Naive thymus-derived CD4-positive, alpha-beta T cell (primary cell): Measurements from ENCODE around the gene CAMSAP1. TPM values are rescaled to one million over a fixed set of nuclear protein-coding genes. Genes with fewer than 3 reads are reported as not detected.

Source experiments
- ATAC-seq: fragments of 150-1000 bp; cut with Tn5 transposase; 2 replicates; pipeline ENCODE4 v1.10.0; 2021; ENCODE audit warnings: mild to moderate bottlenecking, moderate library complexity
- CTCF ChIA-PET: fragments of 350-600 bp; sonication (Branson Sonifier 250); formaldehyde crosslinking; loops from one replicate; lab custom pipeline; 2021; ENCODE audit warnings: antibody characterized with exemption; lab: Charles Lee
- POLR2A ChIA-PET: fragments of 350-600 bp; sonication (Branson Sonifier 250); formaldehyde crosslinking; loops from one replicate; lab custom pipeline; 2021; ENCODE audit warnings: antibody characterized with exemption, inconsistent platforms; lab: Charles Lee
- DNase-seq, 9 donors: peaks; one replicate each; pipeline versions ENCODE4 v3.0.0 to v3.0.0-alpha.2; 2020 to 2022; ENCODE audit warnings: mixed read lengths in 1 of 9
- H3K27ac ChIP-seq: one replicate; pipeline ENCODE4 v1.7.0; 2013; ENCODE audit warnings: mild to moderate bottlenecking, low read depth, low read length, moderate library complexity
- H3K27me3 ChIP-seq, 2 donors: one replicate each; pipeline ENCODE4 v1.7.0; 2013; ENCODE audit warnings: low read length in 2 of 2, mild to moderate bottlenecking in 2 of 2, moderate library complexity in 2 of 2; ENCODE audit not compliant: control insufficient read depth in 2 of 2, insufficient read depth in 2 of 2
- H3K36me3 ChIP-seq, 3 experiments: 1 replicate in 2 of 3; 2 replicates in 1 of 3; pipeline ENCODE4 v1.7.0; 2013; ENCODE audit warnings: low read length in 3 of 3, mild to moderate bottlenecking in 3 of 3, moderate library complexity in 1 of 3; ENCODE audit not compliant: insufficient read depth in 3 of 3, control insufficient read depth in 2 of 3
- H3K4me1 ChIP-seq, 2 donors: one replicate each; pipeline ENCODE4 v1.7.0; 2013; ENCODE audit warnings: low read length in 2 of 2, mild to moderate bottlenecking in 2 of 2, moderate library complexity in 1 of 2; ENCODE audit not compliant: control insufficient read depth in 2 of 2, insufficient read depth in 2 of 2
- H3K4me3 ChIP-seq: 2 replicates; pipeline ENCODE4 v1.7.0; 2013; ENCODE audit warnings: mild to moderate bottlenecking, low read length
- H3K9me3 ChIP-seq, 3 experiments: 1 replicate in 2 of 3; 2 replicates in 1 of 3; pipeline ENCODE4 v1.7.0; 2013; ENCODE audit warnings: low read length in 3 of 3; ENCODE audit not compliant: control insufficient read depth in 2 of 3
- H3K27ac Mint-ChIP-seq, 9 donors: one replicate each; pipeline ENCODE4 v1.8.0; 2020 to 2022; ENCODE audit warnings: mixed read lengths in 9 of 9, mild to moderate bottlenecking in 8 of 9, moderate library complexity in 5 of 9, inconsistent platforms in 2 of 9
- H3K27me3 Mint-ChIP-seq, 5 donors: one replicate each; pipeline ENCODE4 v1.8.0; 2021 to 2022; ENCODE audit warnings: mixed read lengths in 5 of 5, mild to moderate bottlenecking in 1 of 5
- H3K36me3 Mint-ChIP-seq, 5 donors: one replicate each; pipeline ENCODE4 v1.8.0; 2020 to 2022; ENCODE audit warnings: mixed read lengths in 5 of 5, mild to moderate bottlenecking in 3 of 5, inconsistent platforms in 1 of 5
- H3K4me1 Mint-ChIP-seq, 7 donors: one replicate each; pipeline ENCODE4 v1.8.0; 2020 to 2022; ENCODE audit warnings: mixed read lengths in 7 of 7, mild to moderate bottlenecking in 3 of 7, inconsistent platforms in 1 of 7
- H3K4me3 Mint-ChIP-seq, 10 donors: one replicate each; pipeline ENCODE4 v1.8.0; 2020 to 2022; ENCODE audit warnings: mild to moderate bottlenecking in 10 of 10, mixed read lengths in 10 of 10, moderate library complexity in 6 of 10, inconsistent platforms in 2 of 10
- H3K9me3 Mint-ChIP-seq, 11 donors: one replicate each; pipeline ENCODE4 v1.8.0; 2020 to 2022; ENCODE audit warnings: mixed read lengths in 11 of 11, mild to moderate bottlenecking in 4 of 11, inconsistent platforms in 1 of 11, moderate library complexity in 1 of 11
- intact Hi-C, 2 donors: fragments of 100-400 bp; cut with micrococcal nuclease; formaldehyde crosslinking; loops; one replicate each; pipeline ENCODE4 v1.15.1; 2023
- polyA plus RNA-seq, 2 donors: library from polyadenylated mRNA; unstranded; fragments of 300-500 nt; fragmentation: Illumina TruSeq; gene quantifications; one replicate each; pipeline ENCODE4 v1.2.3, GENCODE V29; 2021
- total RNA-seq, 6 experiments: library from RNA in 5 of 6; stranded (reverse) in 5 of 6; gene quantifications; 1 replicate in 5 of 6; 2 replicates in 1 of 6; pipeline ENCODE4 v1.2.3 and lab custom pipeline; 2021 to 2026

Gene CAMSAP1
- total and polyA plus RNA-seq, 7 experiments from 2014 or later, result 0.65 to 34.3 (median 21.5) TPM

- H3K36me3 Mint-ChIP-seq, result peaks cover 7 to 50% (median 14%) of the 10 kb centered on the region in 5 donors
- CTCF ChIA-PET, result no interaction called here
- H3K36me3 ChIP-seq, result peaks cover 0 to 19% (median 0%) of the 10 kb centered on the region in 3 experiments
Measured at GRCh38 chr9:135851748-135852147, 55.6 kb downstream of the CAMSAP1 start.

GRCh38 chr9:135850737-135851136 lies 56.6 kb downstream of the CAMSAP1 start:
- Mint-ChIP-seq H3K36me3 (peaks cover 9 to 49% (median 22%) of the 10 kb centered on the region in 5 donors), H3K4me1 (peaks cover 0 to 9% (median 3%) of the 10 kb centered on the region in 7 donors), H3K9me3 (peaks cover 0 to under 1% (median 0%) of the 10 kb centered on the region in 11 donors), H3K27me3 (no peaks in the 10 kb centered on the region), H3K4me3 (no peak overlapping the region), H3K27ac (no peak overlapping the region)
- ChIA-PET CTCF (no interaction called here), POLR2A (no interaction called here)
- ATAC-seq (no peak), DNase-seq (no peak)
- Histone ChIP-seq H3K36me3 (peaks cover 0 to 14% (median 0%) of the 10 kb centered on the region in 3 experiments), H3K9me3 (no peaks in the 10 kb centered on the region), H3K4me1 (no peaks in the 10 kb centered on the region), H3K4me3 (no peak overlapping the region), H3K27ac (no peak overlapping the region), H3K27me3 (no peaks in the 10 kb centered on the region)
- intact Hi-C loops, result no loop called here

More at GRCh38 chr9:135851748-135852147, 55.6 kb downstream of the CAMSAP1 start:
- Mint-ChIP-seq H3K27me3 (no peaks in the 10 kb centered on the region), H3K4me1 (peaks cover 0 to 9% (median under 1%) of the 10 kb centered on the region in 7 donors), H3K9me3 (no peaks in the 10 kb centered on the region), H3K4me3 (no peak overlapping the region), H3K27ac (peak overlapping the region in 2 of 9 donors; percentile 9 to 21)
- Histone ChIP-seq H3K27me3 (no peaks in the 10 kb centered on the region), H3K27ac (no peak overlapping the region), H3K4me1 (no peaks in the 10 kb centered on the region), H3K4me3 (no peak overlapping the region), H3K9me3 (no peaks in the 10 kb centered on the region)
- intact Hi-C loops, result no loop called here
- DNase-seq (no peak), ATAC-seq (no peak)
- POLR2A ChIA-PET, result no interaction called here

DNA sequence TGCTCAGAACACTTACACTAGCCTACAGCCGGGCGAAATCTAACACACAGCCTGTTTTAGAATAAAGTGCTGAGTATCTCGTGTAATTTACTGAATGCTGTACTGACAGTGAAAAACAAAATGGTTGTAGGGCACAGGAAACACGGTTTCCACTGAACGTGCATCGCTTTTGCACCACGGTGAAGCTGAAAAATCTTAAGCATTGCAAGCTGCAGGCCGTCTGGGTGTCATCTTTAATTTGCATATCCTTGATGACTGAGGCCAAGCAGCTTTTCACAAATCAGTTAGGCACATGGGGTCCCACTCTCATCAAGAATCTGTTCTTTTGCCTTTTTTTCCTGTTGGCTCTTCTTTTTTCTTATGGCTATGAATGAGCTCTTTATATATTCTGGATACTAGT lies 58.2 kb downstream of the CAMSAP1 start:
- ATAC-seq (no peak), DNase-seq (no peak)
- ChIA-PET POLR2A (no interaction called here), CTCF (interaction anchor here (0.6 kb wide), 1 partner anchor 91 kb away, joined by 3 read pairs; no protein-coding TSS in a partner anchor)
- Mint-ChIP-seq H3K4me3 (no peak overlapping the region), H3K36me3 (peaks cover 18 to 64% (median 37%) of the 10 kb centered on the region in 5 donors), H3K27ac (peak overlapping the region in 1 of 9 donors; percentile 20), H3K27me3 (no peaks in the 10 kb centered on the region), H3K4me1 (peaks cover 0 to 16% (median 5%) of the 10 kb centered on the region in 7 donors), H3K9me3 (peaks cover 0 to 14% (median 6%) of the 10 kb centered on the region in 11 donors)
- no peaks in the 10 kb centered on the region for H3K4me1 ChIP-seq
- intact Hi-C loops, result no loop called here
- no peaks in the 10 kb centered on the region for H3K9me3 ChIP-seq
- H3K36me3 ChIP-seq, result peaks cover 0 to 14% (median 0%) of the 10 kb centered on the region in 3 experiments
- no peak overlapping the region for H3K4me3 ChIP-seq
- no peak overlapping the region for H3K27ac ChIP-seq
- no peaks in the 10 kb centered on the region for H3K27me3 ChIP-seq

GRCh38 chr9:135848341-135849047 lies 58.9 kb downstream of the CAMSAP1 start:
- peaks cover 0 to 16% (median 9%) of the 10 kb centered on the region in 7 donors for H3K4me1 Mint-ChIP-seq
- H3K4me3 Mint-ChIP-seq, result no peak overlapping the region
- no peak for ATAC-seq
- H3K27ac Mint-ChIP-seq, result peak overlapping the region in 1 of 9 donors; percentile 1
- Histone ChIP-seq H3K27ac (no peak overlapping the region), H3K4me1 (no peaks in the 10 kb centered on the region), H3K36me3 (peaks cover 0 to 11% (median 0%) of the 10 kb centered on the region in 3 experiments), H3K27me3 (no peaks in the 10 kb centered on the region), H3K4me3 (no peak overlapping the region), H3K9me3 (no peaks in the 10 kb centered on the region)
- peaks cover 0 to 17% (median 7%) of the 10 kb centered on the region in 11 donors for H3K9me3 Mint-ChIP-seq
- intact Hi-C loops, result no loop called here
- CTCF ChIA-PET, result interaction anchor here (0.5 to 0.6 kb wide), 2 partner anchors 17 to 92 kb away, joined by 3 read pairs; no protein-coding TSS in a partner anchor
- POLR2A ChIA-PET, result no interaction called here
- H3K27me3 Mint-ChIP-seq, result no peaks in the 10 kb centered on the region
- DNase-seq, result no peak
- peaks cover 23 to 69% (median 42%) of the 10 kb centered on the region in 5 donors for H3K36me3 Mint-ChIP-seq

GRCh38 chr9:135847833-135848232 lies 59.5 kb downstream of the CAMSAP1 start:
- Histone ChIP-seq H3K36me3 (peaks cover 0 to 8% (median 0%) of the 10 kb centered on the region in 3 experiments), H3K27ac (no peak overlapping the region), H3K9me3 (no peaks in the 10 kb centered on the region), H3K4me3 (no peak overlapping the region), H3K27me3 (no peaks in the 10 kb centered on the region), H3K4me1 (no peaks in the 10 kb centered on the region)
- H3K9me3 Mint-ChIP-seq, result peaks cover 0 to 19% (median 7%) of the 10 kb centered on the region in 11 donors
- intact Hi-C loops, result no loop called here
- CTCF ChIA-PET, result interaction anchor here (0.5 kb wide), 1 partner anchor 16 kb away, joined by 3 read pairs; no protein-coding TSS in a partner anchor
- H3K27me3 Mint-ChIP-seq, result no peaks in the 10 kb centered on the region
- H3K36me3 Mint-ChIP-seq, result peaks cover 23 to 70% (median 46%) of the 10 kb centered on the region in 5 donors
- no peak overlapping the region for H3K4me3 Mint-ChIP-seq
- H3K4me1 Mint-ChIP-seq, result peaks cover 0 to 16% (median 9%) of the 10 kb centered on the region in 7 donors
- peak overlapping the region in 1 of 9 donors; percentile 53 for H3K27ac Mint-ChIP-seq
- ATAC-seq (no peak), DNase-seq (no peak)
- POLR2A ChIA-PET, result no interaction called here

DNA sequence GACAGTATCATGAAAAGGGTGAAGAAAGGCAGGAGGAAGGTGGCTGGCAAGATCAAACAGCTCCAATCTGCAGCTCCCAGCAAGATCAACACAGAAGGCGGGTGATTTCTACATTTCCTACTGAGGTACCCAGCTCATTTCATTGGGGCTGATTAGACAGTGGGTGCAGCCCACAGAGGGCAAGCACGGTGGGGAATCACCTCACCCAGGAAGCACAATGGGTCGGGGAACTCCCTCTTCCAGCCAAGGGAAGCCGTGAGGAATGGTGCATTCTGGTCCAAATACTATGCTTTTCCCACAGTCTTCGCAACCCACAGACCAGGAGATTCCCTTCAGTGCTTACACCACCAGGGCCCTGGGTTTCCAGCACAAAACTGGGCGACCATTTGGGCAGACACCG lies 66.8 kb downstream of the CAMSAP1 start:
- Mint-ChIP-seq H3K27me3 (no peaks in the 10 kb centered on the region), H3K4me3 (no peak overlapping the region), H3K36me3 (peaks cover 20 to 33% (median 27%) of the 10 kb centered on the region in 5 donors), H3K27ac (no peak overlapping the region), H3K4me1 (peaks cover 0 to 21% (median 10%) of the 10 kb centered on the region in 7 donors), H3K9me3 (peaks cover 0 to 19% (median 7%) of the 10 kb centered on the region in 11 donors)
- ChIA-PET POLR2A (no interaction called here), CTCF (no interaction called here)
- Histone ChIP-seq H3K27ac (no peak overlapping the region), H3K4me1 (no peaks in the 10 kb centered on the region), H3K27me3 (no peaks in the 10 kb centered on the region), H3K4me3 (no peak overlapping the region), H3K9me3 (no peaks in the 10 kb centered on the region), H3K36me3 (peaks cover 0 to 4% (median 0%) of the 10 kb centered on the region in 3 experiments)
- intact Hi-C loops, result no loop called here
- DNase-seq (no peak), ATAC-seq (no peak)
